Uterus (tissue), 2 donors: ENCODE measurements around the gene PMM2.

ENCODE experiments used
- POLR2A ChIP-seq, 2 donors: fragments of 450-650 bp; IDR thresholded peaks; one replicate each; pipeline ENCODE4 v1.6.1; 2016; ENCODE audit warnings: antibody characterized with exemption in 2 of 2, mild to moderate bottlenecking in 1 of 2, moderate library complexity in 1 of 2
- TF ChIP-seq, protein P1 (sequence below), 4 experiments: fragments of 200-600 bp in 2 of 4; fragments of 450-650 bp in 2 of 4; sonication (generic) in 2 of 4; IDR thresholded peaks; one replicate each; pipeline ENCODE4 v1.5.1; 2016 to 2019; ENCODE audit warnings: antibody characterized with exemption in 4 of 4, mild to moderate bottlenecking in 2 of 4, moderate library complexity in 1 of 4

DNA sequence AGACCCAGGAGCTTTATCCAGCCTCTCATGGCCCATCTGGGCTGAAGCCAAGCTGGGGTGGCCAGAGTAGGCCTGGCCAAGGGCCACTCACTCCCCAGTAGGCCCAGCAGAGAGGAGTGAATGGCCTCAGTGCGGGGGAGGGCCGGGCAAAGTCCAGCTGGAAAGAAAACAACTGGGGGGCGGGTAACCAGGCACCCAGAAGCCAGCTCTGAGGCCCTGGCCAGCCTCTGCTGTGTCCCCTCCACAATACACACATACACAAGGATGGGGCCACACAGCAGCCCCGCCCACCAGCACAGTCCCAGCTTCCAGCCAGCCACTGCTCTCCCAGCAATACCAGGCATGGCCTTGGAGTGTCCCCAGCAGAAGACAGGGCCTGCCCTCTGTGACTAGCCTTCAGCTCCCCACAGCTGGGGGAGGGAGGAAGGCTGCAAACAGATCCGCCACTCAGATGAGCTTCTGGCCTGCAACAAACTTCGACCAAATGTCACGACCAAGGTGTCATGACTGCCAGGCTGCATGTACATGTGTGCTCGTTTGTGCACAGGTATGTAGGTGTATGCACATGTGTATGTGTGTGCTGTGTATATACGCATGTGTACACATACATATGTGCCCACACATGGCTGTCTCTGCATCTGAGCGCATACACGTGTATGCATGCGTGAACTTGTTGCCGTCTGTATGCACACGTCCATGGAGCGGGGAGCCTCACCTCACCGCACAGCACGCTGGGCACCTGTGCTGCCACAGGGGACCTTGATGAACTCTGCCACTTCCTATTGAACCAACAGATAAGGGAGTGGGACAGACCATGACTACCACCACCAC, 66.2 kb downstream of the PMM2 start:
- TF ChIP-seq POLR2A (IDR thresholded peaks at IDR 0.05): no peak
- TF ChIP-seq, protein P1, sequence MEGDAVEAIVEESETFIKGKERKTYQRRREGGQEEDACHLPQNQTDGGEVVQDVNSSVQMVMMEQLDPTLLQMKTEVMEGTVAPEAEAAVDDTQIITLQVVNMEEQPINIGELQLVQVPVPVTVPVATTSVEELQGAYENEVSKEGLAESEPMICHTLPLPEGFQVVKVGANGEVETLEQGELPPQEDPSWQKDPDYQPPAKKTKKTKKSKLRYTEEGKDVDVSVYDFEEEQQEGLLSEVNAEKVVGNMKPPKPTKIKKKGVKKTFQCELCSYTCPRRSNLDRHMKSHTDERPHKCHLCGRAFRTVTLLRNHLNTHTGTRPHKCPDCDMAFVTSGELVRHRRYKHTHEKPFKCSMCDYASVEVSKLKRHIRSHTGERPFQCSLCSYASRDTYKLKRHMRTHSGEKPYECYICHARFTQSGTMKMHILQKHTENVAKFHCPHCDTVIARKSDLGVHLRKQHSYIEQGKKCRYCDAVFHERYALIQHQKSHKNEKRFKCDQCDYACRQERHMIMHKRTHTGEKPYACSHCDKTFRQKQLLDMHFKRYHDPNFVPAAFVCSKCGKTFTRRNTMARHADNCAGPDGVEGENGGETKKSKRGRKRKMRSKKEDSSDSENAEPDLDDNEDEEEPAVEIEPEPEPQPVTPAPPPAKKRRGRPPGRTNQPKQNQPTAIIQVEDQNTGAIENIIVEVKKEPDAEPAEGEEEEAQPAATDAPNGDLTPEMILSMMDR (IDR thresholded peaks at IDR 0.05): no peak
